ENCODE measurements around the gene CDH26.

Gene CDH26

GRCh38 chr20:60049601-60050000 lies 91.4 kb downstream of the CDH26 start:
- Histone ChIP-seq H3K27me3 (ENCODE audit: control insufficient read depth, insufficient read depth, low read length) (no peaks in the 10 kb centered on the region), H3K4me3 (ENCODE audit: low read length) (no peak overlapping the region), H3K4me1 (ENCODE audit: control insufficient read depth, insufficient read depth, low read length) (no peaks in the 10 kb centered on the region), H3K9ac (ENCODE audit: low read length) (no peak overlapping the region), H3K27ac (ENCODE audit: low read depth, low read length) (no peak overlapping the region), H3K36me3 (ENCODE audit: control insufficient read depth, insufficient read depth, low read length) (no peaks in the 10 kb centered on the region)

GRCh38 chr20:60050193-60050947 lies 92.1 kb downstream of the CDH26 start:
- Histone ChIP-seq H3K4me1 (ENCODE audit: control insufficient read depth, insufficient read depth, low read length) (no peaks in the 10 kb centered on the region), H3K9ac (ENCODE audit: low read length) (no peak overlapping the region), H3K27me3 (ENCODE audit: control insufficient read depth, insufficient read depth, low read length) (no peaks in the 10 kb centered on the region), H3K4me3 (ENCODE audit: low read length) (no peak overlapping the region), H3K36me3 (ENCODE audit: control insufficient read depth, insufficient read depth, low read length) (no peaks in the 10 kb centered on the region), H3K27ac (ENCODE audit: low read depth, low read length) (no peak overlapping the region)

- Histone ChIP-seq H3K9ac (ENCODE audit: low read length) (no peak overlapping the region), H3K27ac (ENCODE audit: low read depth, low read length) (no peak overlapping the region), H3K27me3 (ENCODE audit: control insufficient read depth, insufficient read depth, low read length) (no peaks in the 10 kb centered on the region), H3K4me3 (ENCODE audit: low read length) (no peak overlapping the region), H3K36me3 (ENCODE audit: control insufficient read depth, insufficient read depth, low read length) (no peaks in the 10 kb centered on the region), H3K4me1 (ENCODE audit: control insufficient read depth, insufficient read depth, low read length) (no peaks in the 10 kb centered on the region)
Observed at GRCh38 chr20:60051911-60052310, 93.7 kb downstream of the CDH26 start.

- no peak overlapping the region for H3K4me3 ChIP-seq (ENCODE audit: low read length)
Observed at GRCh38 chr20:60052322-60052721, 94.1 kb downstream of the CDH26 start.

GRCh38 chr20:60053125-60053817 lies 95.0 kb downstream of the CDH26 start:
- no peak overlapping the region for H3K4me3 ChIP-seq (ENCODE audit: low read length)
- no peaks in the 10 kb centered on the region for H3K27me3 ChIP-seq (ENCODE audit: control insufficient read depth, insufficient read depth, low read length)
- no peak overlapping the region for H3K27ac ChIP-seq (ENCODE audit: low read depth, low read length)
- no peak overlapping the region for H3K9ac ChIP-seq (ENCODE audit: low read length)
- H3K36me3 ChIP-seq (ENCODE audit: control insufficient read depth, insufficient read depth, low read length) = no peaks in the 10 kb centered on the region
- no peaks in the 10 kb centered on the region for H3K4me1 ChIP-seq (ENCODE audit: control insufficient read depth, insufficient read depth, low read length)

More at GRCh38 chr20:60052322-60052721, 94.1 kb downstream of the CDH26 start:
- Histone ChIP-seq H3K27me3 (ENCODE audit: control insufficient read depth, insufficient read depth, low read length) (no peaks in the 10 kb centered on the region), H3K27ac (ENCODE audit: low read depth, low read length) (no peak overlapping the region), H3K36me3 (ENCODE audit: control insufficient read depth, insufficient read depth, low read length) (no peaks in the 10 kb centered on the region), H3K9ac (ENCODE audit: low read length) (no peak overlapping the region), H3K4me1 (ENCODE audit: control insufficient read depth, insufficient read depth, low read length) (no peaks in the 10 kb centered on the region)

- Histone ChIP-seq H3K36me3 (ENCODE audit: control insufficient read depth, insufficient read depth, low read length) (no peaks in the 10 kb centered on the region), H3K9ac (ENCODE audit: low read length) (no peak overlapping the region), H3K4me1 (ENCODE audit: control insufficient read depth, insufficient read depth, low read length) (no peaks in the 10 kb centered on the region), H3K27me3 (ENCODE audit: control insufficient read depth, insufficient read depth, low read length) (no peaks in the 10 kb centered on the region), H3K27ac (ENCODE audit: low read depth, low read length) (no peak overlapping the region), H3K4me3 (ENCODE audit: low read length) (no peak overlapping the region)
Observed at GRCh38 chr20:60053818-60054190, 95.6 kb downstream of the CDH26 start.

GRCh38 chr20:60054716-60055634 lies 96.8 kb downstream of the CDH26 start:
- no peak overlapping the region for H3K27ac ChIP-seq (ENCODE audit: low read depth, low read length)
- no peak overlapping the region for H3K4me3 ChIP-seq (ENCODE audit: low read length)
- H3K4me1 ChIP-seq (ENCODE audit: control insufficient read depth, insufficient read depth, low read length) = no peaks in the 10 kb centered on the region
- H3K27me3 ChIP-seq (ENCODE audit: control insufficient read depth, insufficient read depth, low read length) = no peaks in the 10 kb centered on the region
- no peaks in the 10 kb centered on the region for H3K36me3 ChIP-seq (ENCODE audit: control insufficient read depth, insufficient read depth, low read length)
- no peak overlapping the region for H3K9ac ChIP-seq (ENCODE audit: low read length)

GRCh38 chr20:60055740-60056139 lies 97.5 kb downstream of the CDH26 start:
- H3K4me1 ChIP-seq (ENCODE audit: control insufficient read depth, insufficient read depth, low read length) = no peaks in the 10 kb centered on the region
- no peak overlapping the region for H3K9ac ChIP-seq (ENCODE audit: low read length)
- no peaks in the 10 kb centered on the region for H3K36me3 ChIP-seq (ENCODE audit: control insufficient read depth, insufficient read depth, low read length)
- H3K27me3 ChIP-seq (ENCODE audit: control insufficient read depth, insufficient read depth, low read length) = no peaks in the 10 kb centered on the region
- H3K4me3 ChIP-seq (ENCODE audit: low read length) = no peak overlapping the region
- H3K27ac ChIP-seq (ENCODE audit: low read depth, low read length) = no peak overlapping the region

- H3K36me3 ChIP-seq (ENCODE audit: control insufficient read depth, insufficient read depth, low read length) = no peaks in the 10 kb centered on the region
- no peak overlapping the region for H3K9ac ChIP-seq (ENCODE audit: low read length)
- no peaks in the 10 kb centered on the region for H3K27me3 ChIP-seq (ENCODE audit: control insufficient read depth, insufficient read depth, low read length)
- H3K4me1 ChIP-seq (ENCODE audit: control insufficient read depth, insufficient read depth, low read length) = no peaks in the 10 kb centered on the region
- no peak overlapping the region for H3K27ac ChIP-seq (ENCODE audit: low read depth, low read length)
- no peak overlapping the region for H3K4me3 ChIP-seq (ENCODE audit: low read length)
Observed at GRCh38 chr20:60056407-60057122, 98.3 kb downstream of the CDH26 start.

GRCh38 chr20:60057123-60057865 lies 99.1 kb downstream of the CDH26 start:
- H3K36me3 ChIP-seq (ENCODE audit: control insufficient read depth, insufficient read depth, low read length) = no peaks in the 10 kb centered on the region
- no peaks in the 10 kb centered on the region for H3K4me1 ChIP-seq (ENCODE audit: control insufficient read depth, insufficient read depth, low read length)
- no peak overlapping the region for H3K9ac ChIP-seq (ENCODE audit: low read length)
- no peak overlapping the region for H3K4me3 ChIP-seq (ENCODE audit: low read length)
- no peaks in the 10 kb centered on the region for H3K27me3 ChIP-seq (ENCODE audit: control insufficient read depth, insufficient read depth, low read length)
- no peak overlapping the region for H3K27ac ChIP-seq (ENCODE audit: low read depth, low read length)

- H3K4me3 ChIP-seq (ENCODE audit: low read length) = no peak overlapping the region
- no peaks in the 10 kb centered on the region for H3K36me3 ChIP-seq (ENCODE audit: control insufficient read depth, insufficient read depth, low read length)
- no peaks in the 10 kb centered on the region for H3K27me3 ChIP-seq (ENCODE audit: control insufficient read depth, insufficient read depth, low read length)
- no peak overlapping the region for H3K27ac ChIP-seq (ENCODE audit: low read depth, low read length)
- no peak overlapping the region for H3K9ac ChIP-seq (ENCODE audit: low read length)
- no peaks in the 10 kb centered on the region for H3K4me1 ChIP-seq (ENCODE audit: control insufficient read depth, insufficient read depth, low read length)
Observed at GRCh38 chr20:60057866-60058807, 99.9 kb downstream of the CDH26 start.
